Measurements from ENCODE around the gene ZNF598.

The ZNF598 gene

GRCh38 chr16:1979271-1980029 is 30.2 kb downstream of the ZNF598 start:
- no peak for DNase-seq (ENCODE audit: extremely low spot score, insufficient read length, low read depth)
- FAIRE-seq = no peak

DNA sequence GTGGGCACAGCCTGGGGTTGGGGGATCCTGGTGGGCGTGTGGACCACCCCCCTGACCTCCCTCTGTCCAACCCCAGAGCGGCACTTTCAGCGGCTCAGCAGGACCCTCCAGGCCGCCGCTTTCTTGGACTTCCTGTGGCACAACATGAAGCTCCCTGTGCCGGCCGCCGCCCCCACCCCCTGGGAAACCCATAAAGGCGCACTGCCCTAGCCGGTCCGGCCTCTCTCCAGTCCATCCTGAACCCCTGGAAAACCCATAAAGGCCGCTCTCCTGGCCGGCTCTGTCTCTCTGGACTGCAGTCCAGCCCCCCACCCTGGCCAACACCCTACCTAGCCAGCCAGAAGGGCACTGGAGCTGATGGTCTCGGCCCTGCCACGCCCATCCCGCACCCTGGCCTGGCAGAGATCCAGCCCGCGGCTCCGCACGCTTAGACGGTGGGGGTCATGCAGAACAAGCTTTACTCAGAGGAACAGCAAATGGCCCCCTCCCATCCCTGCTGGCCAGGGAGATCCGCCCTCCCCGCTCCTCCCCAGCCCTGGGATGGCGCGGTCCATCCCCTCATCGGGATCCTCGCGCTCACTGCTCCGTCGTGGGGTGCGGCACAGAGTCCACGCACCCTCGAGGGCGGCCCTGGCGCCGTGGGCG is 31.0 kb downstream of the ZNF598 start:
- FAIRE-seq = no peak
- no peak for DNase-seq (ENCODE audit: extremely low spot score, insufficient read length, low read depth)

GRCh38 chr16:1977875-1978268 is 31.7 kb downstream of the ZNF598 start:
- FAIRE-seq = no peak
- no peak for DNase-seq (ENCODE audit: extremely low spot score, insufficient read length, low read depth)

- no peak for FAIRE-seq
- DNase-seq (ENCODE audit: extremely low spot score, insufficient read length, low read depth) = no peak
Observed at GRCh38 chr16:1976951-1977874, 32.4 kb downstream of the ZNF598 start.

DNA sequence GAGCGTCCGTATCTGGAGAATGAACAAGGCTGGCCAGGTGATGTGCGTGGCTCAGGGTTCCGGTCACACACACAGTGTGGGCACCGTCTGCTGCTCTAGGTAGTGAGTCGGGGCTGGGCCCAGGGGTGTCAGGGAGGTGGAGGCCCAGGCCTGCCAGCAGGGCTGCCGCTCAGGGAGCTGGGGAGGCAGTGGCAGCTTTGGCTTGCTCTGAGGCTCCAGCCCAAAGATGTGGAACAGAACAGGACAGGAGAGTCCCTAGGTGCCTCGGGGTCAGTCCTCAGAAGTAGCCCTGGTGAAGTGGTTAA is 33.5 kb downstream of the ZNF598 start:
- FAIRE-seq = no peak

DNA sequence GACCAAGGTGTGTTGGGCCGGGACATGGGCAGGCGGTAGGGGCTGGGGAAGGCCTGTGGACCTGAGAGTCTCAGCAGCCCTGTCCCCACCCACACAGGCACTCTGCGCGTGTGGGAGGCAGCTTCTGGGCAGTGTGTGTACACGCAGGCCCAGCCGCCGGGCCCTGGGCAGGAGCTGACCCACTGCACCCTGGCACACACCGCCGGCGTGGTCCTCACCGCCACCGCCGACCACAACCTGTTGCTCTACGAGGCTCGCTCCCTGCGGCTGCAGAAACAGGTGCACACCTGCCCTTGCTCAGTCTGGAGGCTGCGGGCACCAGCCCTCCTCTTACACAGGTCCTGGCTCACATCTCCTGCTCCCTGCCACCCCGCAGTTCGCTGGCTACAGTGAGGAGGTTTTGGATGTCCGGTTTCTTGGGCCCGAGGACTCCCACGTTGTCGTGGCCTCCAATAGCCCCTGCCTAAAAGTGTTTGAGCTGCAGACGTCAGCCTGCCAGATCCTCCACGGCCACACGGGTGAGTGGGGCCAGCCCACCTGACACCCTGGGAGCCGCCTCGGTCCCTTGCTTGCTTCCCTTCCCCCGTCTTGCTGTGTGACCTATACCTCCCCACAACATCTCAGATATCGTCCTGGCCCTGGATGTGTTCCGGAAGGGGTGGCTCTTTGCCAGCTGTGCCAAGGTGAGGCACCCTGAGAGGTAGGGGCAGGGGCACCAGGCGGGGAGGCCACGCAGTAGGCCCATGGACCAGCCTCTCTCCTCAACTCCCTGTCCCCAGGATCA is 34.0 kb downstream of the ZNF598 start:
- FAIRE-seq (no peak), DNase-seq (ENCODE audit: extremely low spot score, insufficient read length, low read depth) (no peak)

More for the DNA sequence above, 33.5 kb downstream of the ZNF598 start:
- no peak for DNase-seq (ENCODE audit: extremely low spot score, insufficient read length, low read depth)

DNA sequence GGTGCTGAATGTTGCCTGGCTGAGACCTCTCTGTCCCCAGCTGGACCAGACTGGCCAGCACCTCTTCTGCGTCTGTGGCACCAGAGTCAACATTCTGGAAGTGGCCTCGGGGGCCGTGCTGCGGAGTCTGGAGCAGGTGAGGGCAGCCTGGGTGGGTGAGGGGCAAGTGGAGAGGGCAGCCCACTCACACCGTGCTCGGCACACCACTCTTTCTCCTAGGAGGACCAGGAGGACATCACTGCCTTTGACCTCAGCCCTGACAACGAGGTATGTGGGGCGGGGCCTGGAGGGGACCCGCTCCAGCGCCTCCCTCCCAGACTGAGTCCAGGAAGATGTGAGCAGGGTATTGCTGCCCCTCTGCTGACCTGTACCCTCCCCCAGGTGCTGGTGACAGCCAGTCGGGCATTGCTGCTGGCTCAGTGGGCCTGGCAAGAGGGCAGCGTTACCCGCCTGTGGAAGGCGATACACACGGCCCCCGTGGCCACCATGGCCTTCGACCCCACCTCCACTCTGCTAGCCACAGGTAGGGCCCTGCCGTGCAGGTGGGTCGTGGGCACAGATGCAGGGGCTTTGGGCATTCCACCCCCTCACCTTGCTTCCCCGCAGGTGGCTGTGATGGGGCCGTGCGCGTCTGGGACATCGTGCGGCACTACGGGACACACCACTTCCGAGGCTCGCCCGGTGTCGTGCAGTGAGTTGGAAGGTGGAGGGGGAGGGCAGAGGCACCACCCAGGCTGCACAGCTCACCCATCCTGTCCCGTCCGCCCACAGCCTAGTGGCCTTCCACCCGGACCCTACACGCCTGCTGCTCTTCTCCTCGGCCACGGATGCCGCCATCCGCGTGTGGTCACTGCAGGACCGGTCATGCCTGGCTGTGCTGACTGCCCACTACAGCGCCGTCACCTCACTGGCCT is 35.2 kb downstream of the ZNF598 start:
- no peak for FAIRE-seq
- DNase-seq (ENCODE audit: extremely low spot score, insufficient read length, low read depth) = no peak

DNA sequence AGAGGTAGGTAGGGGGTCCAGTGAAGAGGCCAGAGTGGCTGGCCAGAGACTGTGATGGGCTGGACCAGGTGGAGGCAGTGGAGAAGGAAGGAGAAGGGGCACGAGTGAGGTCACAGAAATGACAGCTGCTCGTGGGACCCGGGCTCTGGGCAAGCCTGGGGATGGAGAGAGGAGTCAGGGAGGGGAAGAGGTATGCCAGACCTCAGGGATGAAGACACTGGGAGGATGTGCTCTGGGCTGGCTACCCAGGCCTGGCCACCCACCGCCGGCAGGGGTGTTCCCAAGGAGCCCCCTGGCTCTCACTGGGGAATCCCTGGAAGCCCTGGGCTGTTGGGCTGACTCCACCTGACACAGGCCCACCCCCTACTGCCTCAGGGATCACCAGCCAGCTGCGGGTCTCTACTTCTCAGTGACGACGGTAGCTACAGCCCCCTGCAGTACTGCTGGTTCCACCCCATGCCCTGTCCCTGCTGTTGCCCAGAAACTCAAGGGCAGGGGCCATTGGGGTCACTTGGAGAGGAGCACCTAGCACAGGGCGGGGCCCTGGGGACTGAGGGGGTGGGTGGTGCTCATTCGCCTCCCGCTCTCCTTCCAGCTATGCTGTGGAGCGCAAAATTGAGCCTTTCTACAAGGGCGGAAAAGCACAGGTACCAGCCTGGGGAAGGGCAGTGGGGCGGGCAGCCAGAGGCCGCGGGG is 36.0 kb downstream of the ZNF598 start:
- DNase-seq (ENCODE audit: extremely low spot score, insufficient read length, low read depth) (no peak), FAIRE-seq (no peak)

DNA sequence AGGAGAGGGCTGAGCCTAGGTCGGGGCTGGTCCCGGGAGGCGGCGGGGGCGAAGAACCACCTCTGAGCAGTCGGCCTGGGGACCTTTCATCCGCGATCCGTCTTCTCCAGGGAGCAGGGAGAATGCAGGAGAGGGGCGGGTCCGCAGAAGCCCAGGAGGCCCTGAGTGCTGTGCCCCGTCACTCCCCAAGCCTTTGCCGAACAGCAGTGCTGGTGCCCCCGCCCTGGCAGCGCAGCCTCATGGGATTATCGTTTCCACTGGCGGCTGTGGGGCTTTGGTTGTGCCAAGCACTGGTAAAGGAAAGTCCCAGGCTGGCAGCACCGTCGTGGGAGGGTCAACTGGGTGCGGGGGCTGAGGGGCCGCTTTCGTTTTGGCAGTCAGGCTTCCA is 37.1 kb downstream of the ZNF598 start:
- FAIRE-seq = no peak
- DNase-seq (ENCODE audit: extremely low spot score, insufficient read length, low read depth) = no peak

GRCh38 chr16:1971796-1972489 is 37.7 kb downstream of the ZNF598 start, which contains the start of gene TBL3:
TSS of gene TBL3 (plus strand) at chr16:1972053. CDS start at chr16:1972165, 112 bp downstream.
- peak; percentile 98 for FAIRE-seq
- peak; percentile 88 for DNase-seq (ENCODE audit: extremely low spot score, insufficient read length, low read depth)

DNA sequence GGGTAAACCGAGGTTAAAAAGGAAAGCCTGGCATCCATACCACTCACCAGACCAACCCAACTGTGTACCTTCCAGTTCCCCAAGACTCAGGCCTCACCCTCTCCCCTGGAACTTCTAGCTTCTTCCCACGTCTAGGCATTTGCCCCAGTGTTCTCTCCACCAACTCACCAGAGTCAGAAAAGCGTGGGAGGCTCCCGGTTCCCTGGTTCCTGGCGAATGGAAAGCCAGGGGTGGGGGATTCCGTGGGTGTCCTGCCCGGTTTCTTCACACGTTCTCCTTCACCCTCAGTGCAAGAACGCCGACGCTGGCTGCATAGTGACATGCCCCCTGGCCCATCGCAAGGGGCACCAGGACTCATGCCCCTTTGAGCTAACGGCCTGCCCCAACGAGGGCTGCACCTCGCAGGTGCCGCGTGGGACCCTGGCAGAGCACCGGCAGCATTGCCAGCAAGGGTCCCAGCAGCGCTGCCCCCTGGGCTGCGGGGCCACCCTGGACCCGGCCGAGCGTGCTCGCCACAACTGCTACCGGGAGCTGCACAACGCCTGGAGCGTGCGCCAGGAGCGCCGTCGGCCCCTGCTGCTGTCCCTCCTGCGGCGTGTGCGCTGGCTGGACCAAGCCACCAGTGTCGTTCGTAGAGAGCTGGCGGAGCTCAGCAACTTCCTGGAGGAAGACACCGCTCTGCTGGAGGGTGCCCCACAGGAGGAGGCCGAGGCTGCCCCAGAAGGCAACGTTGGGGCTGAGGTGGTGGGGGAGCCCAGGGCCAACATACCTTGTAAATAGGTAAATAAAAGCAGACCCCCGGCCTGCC is 41.3 kb downstream of the ZNF598 start:
- FAIRE-seq = no peak
- DNase-seq (ENCODE audit: extremely low spot score, insufficient read length, low read depth) = no peak

DNA sequence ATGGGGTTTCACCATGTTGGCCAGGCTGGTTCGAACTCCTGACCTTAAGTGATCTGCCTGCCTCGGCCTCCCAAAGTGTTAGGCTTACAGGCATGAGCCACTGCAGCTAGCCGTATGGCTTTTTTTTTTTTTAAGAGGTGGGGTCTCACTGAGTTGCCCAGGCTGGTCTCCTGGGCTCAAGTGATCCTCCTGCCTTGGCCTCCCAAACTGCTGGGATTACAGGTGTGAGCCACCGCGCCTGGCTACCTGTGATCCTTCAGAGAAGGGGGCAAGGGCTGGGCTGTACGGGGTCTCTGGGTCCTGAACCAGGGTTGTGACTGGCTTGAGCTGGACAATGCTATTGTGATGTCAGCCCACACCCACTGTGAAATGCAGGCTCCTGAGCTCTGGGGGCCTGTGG is 43.2 kb downstream of the ZNF598 start, which contains the start of gene RNF151:
Gene RNF151 (plus strand): TSS at position 397 of the 400 bp plus-strand sequence. CDS start 26 bp downstream, outside the sequence.
- FAIRE-seq (no peak), DNase-seq (ENCODE audit: extremely low spot score, insufficient read length, low read depth) (no peak)

- DNase-seq (ENCODE audit: extremely low spot score, insufficient read length, low read depth) (no peak), FAIRE-seq (no peak)
Observed at GRCh38 chr16:1965396-1966001, 44.1 kb downstream of the ZNF598 start.

GRCh38 chr16:1964506-1965395 is 44.9 kb downstream of the ZNF598 start, which contains the start of gene RPS2:
TSS of gene RPS2 (minus strand) at chr16:1964826. CDS start at chr16:1964625, 201 bp downstream.
- FAIRE-seq (peak; percentile 99), DNase-seq (ENCODE audit: extremely low spot score, insufficient read length, low read depth) (peak; percentile 100)

GRCh38 chr16:1963806-1964505 is 45.7 kb downstream of the ZNF598 start:
- no peak for DNase-seq (ENCODE audit: extremely low spot score, insufficient read length, low read depth)
- no peak for FAIRE-seq
